SK-N-SH treated with all-trans-retinoic acid at 6 μM for 48 hours (cell line): Measurements from ENCODE around the gene PCBP3.

Experiments used
- PATZ1 ChIP-seq: fragments of 250-450 bp; sonication (Bioruptor Pico); IDR thresholded peaks from 2 replicates; pipeline ENCODE4 v1.8.0; 2020; ENCODE audit warnings: mild to moderate bottlenecking, moderate library complexity, borderline replicate concordance
- ZNF70 ChIP-seq: fragments of 450-650 bp; formaldehyde crosslinking; IDR thresholded peaks from 2 replicates; pipeline ENCODE4 v1.5.0; 2020; ENCODE audit warnings: mild to moderate bottlenecking, moderate library complexity
- TF ChIP-seq, protein P1 (sequence below): fragments of 250-450 bp; sonication (Bioruptor Pico); IDR thresholded peaks from 2 replicates; pipeline ENCODE4 v1.5.1; 2020; ENCODE audit warnings: low read depth, mild to moderate bottlenecking, moderate library complexity
- TF ChIP-seq, protein P2 (sequence below): fragments of 250-450 bp; sonication (Bioruptor Pico); IDR thresholded peaks from 2 replicates; pipeline ENCODE4 v1.5.0; 2020; ENCODE audit warnings: mild to moderate bottlenecking, moderate library complexity

GRCh38 chr21:45949928-45950739, 306.6 kb downstream of the PCBP3 start:
- TF ChIP-seq, protein P1, sequence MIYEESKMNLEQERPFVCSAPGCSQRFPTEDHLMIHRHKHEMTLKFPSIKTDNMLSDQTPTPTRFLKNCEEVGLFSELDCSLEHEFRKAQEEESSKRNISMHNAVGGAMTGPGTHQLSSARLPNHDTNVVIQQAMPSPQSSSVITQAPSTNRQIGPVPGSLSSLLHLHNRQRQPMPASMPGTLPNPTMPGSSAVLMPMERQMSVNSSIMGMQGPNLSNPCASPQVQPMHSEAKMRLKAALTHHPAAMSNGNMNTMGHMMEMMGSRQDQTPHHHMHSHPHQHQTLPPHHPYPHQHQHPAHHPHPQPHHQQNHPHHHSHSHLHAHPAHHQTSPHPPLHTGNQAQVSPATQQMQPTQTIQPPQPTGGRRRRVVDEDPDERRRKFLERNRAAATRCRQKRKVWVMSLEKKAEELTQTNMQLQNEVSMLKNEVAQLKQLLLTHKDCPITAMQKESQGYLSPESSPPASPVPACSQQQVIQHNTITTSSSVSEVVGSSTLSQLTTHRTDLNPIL: no peak
- no peak for TF ChIP-seq ZNF70 (CRISPR knock-in tag)
- TF ChIP-seq, protein P2, sequence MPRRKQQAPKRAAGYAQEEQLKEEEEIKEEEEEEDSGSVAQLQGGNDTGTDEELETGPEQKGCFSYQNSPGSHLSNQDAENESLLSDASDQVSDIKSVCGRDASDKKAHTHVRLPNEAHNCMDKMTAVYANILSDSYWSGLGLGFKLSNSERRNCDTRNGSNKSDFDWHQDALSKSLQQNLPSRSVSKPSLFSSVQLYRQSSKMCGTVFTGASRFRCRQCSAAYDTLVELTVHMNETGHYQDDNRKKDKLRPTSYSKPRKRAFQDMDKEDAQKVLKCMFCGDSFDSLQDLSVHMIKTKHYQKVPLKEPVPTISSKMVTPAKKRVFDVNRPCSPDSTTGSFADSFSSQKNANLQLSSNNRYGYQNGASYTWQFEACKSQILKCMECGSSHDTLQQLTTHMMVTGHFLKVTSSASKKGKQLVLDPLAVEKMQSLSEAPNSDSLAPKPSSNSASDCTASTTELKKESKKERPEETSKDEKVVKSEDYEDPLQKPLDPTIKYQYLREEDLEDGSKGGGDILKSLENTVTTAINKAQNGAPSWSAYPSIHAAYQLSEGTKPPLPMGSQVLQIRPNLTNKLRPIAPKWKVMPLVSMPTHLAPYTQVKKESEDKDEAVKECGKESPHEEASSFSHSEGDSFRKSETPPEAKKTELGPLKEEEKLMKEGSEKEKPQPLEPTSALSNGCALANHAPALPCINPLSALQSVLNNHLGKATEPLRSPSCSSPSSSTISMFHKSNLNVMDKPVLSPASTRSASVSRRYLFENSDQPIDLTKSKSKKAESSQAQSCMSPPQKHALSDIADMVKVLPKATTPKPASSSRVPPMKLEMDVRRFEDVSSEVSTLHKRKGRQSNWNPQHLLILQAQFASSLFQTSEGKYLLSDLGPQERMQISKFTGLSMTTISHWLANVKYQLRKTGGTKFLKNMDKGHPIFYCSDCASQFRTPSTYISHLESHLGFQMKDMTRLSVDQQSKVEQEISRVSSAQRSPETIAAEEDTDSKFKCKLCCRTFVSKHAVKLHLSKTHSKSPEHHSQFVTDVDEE: no peak
- TF ChIP-seq PATZ1 (CRISPR knock-in tag): no peak
